Thyroid gland (tissue), 4 donors: ENCODE measurements around the gene ACTL10.

Source experiments
- CTCF ChIP-seq, 6 experiments: fragments of 200-600 bp in 3 of 6; fragments of 450-650 bp in 3 of 6; sonication (generic) in 3 of 6; IDR thresholded peaks; one replicate each; pipeline ENCODE4 v1.5.1; 2016 to 2019; ENCODE audit warnings: antibody characterized with exemption in 6 of 6, mild to moderate bottlenecking in 2 of 6, inconsistent platforms in 1 of 6, moderate library complexity in 1 of 6
- POLR2A ChIP-seq, 2 donors: fragments of 450-650 bp; IDR thresholded peaks; one replicate each; pipeline ENCODE4 v1.6.1; 2017; ENCODE audit warnings: antibody characterized with exemption in 2 of 2, mild to moderate bottlenecking in 2 of 2, moderate library complexity in 1 of 2

DNA sequence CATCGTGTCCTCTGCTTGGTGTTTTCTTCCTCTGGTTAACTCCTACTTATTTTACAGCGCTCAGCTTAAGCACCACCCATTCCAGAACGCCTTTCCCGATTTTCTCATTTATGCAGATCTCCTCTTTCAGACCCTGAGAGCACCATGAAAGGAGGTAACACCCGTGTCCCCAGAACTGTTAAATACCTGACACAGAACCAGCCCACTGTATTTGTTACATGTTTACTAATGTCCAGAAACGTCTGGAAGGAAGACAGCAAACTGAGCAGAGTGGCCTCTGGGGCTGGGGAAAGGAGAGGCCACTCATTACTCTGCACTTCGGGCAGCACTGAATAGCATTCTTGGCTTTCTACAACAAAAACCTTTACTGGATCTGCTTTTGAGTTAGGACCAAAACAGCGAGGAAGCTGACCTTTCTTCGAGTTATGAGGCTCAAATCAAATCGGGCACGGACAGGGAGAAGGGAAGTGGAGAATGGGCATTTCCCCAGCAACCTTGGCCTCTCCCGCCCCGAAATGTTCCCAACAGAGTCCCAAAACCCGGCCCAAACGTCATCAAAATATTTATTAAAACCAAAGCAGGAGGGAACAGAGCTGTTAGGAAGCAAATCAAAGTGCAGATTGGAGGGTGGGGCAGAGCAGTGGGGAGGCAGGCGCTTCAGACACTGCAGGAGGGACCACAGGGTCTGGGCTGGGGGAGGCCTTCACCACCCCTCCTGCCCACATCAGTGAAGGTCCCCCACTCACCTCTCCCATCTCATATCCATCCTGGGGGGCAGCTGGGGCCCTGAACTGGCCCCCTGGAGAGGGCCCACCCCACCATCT, 8.6 kb downstream of the ACTL10 start:
- TF ChIP-seq CTCF (IDR thresholded peaks at IDR 0.05) (no peak), POLR2A (IDR thresholded peaks at IDR 0.05) (peak in 1 of 2 donors; percentile 7)
